GM21619 (cell line): ENCODE measurements around the gene PIAS1.

Experiments used
- ATAC-seq: cut with Tn5 transposase; IDR thresholded peaks from one replicate; pipeline ENCODE4 v1.9.1; 2021; ENCODE audit not compliant: unreplicated experiment

Gene PIAS1

GRCh38 chr15:68175526-68175925, 121.4 kb downstream of the PIAS1 start:
- ATAC-seq, result no peak

GRCh38 chr15:68176601-68177000, 122.5 kb downstream of the PIAS1 start:
- no peak for ATAC-seq

- no peak for ATAC-seq
Observed at GRCh38 chr15:68177742-68178141, 123.6 kb downstream of the PIAS1 start.

- ATAC-seq, result no peak
Observed at GRCh38 chr15:68183616-68184315, 129.7 kb downstream of the PIAS1 start.

- ATAC-seq, result no peak
Observed at GRCh38 chr15:68184616-68185480, 130.7 kb downstream of the PIAS1 start.

GRCh38 chr15:68186671-68187397, 132.7 kb downstream of the PIAS1 start:
- ATAC-seq, result no peak

GRCh38 chr15:68187559-68187958, 133.4 kb downstream of the PIAS1 start:
- no peak for ATAC-seq

- no peak for ATAC-seq
Observed at GRCh38 chr15:68188647-68189046, 134.5 kb downstream of the PIAS1 start.

GRCh38 chr15:68190048-68190447, 135.9 kb downstream of the PIAS1 start:
- no peak for ATAC-seq

- no peak for ATAC-seq
Observed at GRCh38 chr15:68191555-68191954, 137.4 kb downstream of the PIAS1 start.

GRCh38 chr15:68192117-68192516, 138.0 kb downstream of the PIAS1 start:
- no peak for ATAC-seq

- no peak for ATAC-seq
Observed at GRCh38 chr15:68192804-68193486, 138.8 kb downstream of the PIAS1 start.

GRCh38 chr15:68195336-68196112, 141.4 kb downstream of the PIAS1 start:
- no peak for ATAC-seq

GRCh38 chr15:68196445-68197169, 142.5 kb downstream of the PIAS1 start:
- ATAC-seq, result no peak

GRCh38 chr15:68197170-68197492, 143.0 kb downstream of the PIAS1 start:
- ATAC-seq, result no peak

GRCh38 chr15:68197661-68198437, 143.7 kb downstream of the PIAS1 start:
- no peak for ATAC-seq

GRCh38 chr15:68199340-68199739, 145.2 kb downstream of the PIAS1 start:
- no peak for ATAC-seq

- ATAC-seq, result no peak
Observed at GRCh38 chr15:68200016-68200861, 146.1 kb downstream of the PIAS1 start.
